Measurements from ENCODE around the gene ACOX2. TPM values are rescaled to one million over a fixed set of nuclear protein-coding genes. Genes with fewer than 3 reads are reported as not detected.

ACOX2 gene
- total and polyA plus RNA-seq, 10 of the 15 experiments (the other 5 are each of a cell fraction or from before 2014, with no cell fraction given), result 0.72 TPM; not detected in 9

DNA sequence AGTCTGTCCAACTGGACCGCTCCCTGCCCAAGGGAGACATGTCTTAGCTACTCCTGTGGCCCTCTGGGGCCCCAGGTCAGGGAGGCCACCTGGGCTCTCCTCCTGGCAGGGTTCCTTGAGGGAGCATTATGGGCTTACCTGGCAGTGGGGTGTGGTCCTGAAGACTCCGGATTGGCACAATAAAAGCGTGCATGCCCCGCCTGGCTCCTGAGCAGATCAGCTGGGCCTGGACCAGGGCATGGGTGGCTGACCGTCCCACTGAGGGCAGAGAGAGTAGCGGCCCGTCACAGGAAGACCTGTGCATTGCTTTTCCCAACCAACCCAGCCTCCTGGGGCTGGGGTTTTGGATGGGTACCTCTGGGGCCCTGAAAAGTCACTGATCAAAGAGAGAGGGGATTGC lies 5.4 kb downstream of the ACOX2 start:
- FAIRE-seq (no peak), DNase-seq (ENCODE audit: low read depth, low spot score) (no peak), ATAC-seq (no peak)
- Histone ChIP-seq H3K4me1 (ENCODE audit: control insufficient read depth, insufficient read depth, low read length) (no peaks in the 10 kb centered on the region), H3K27ac (ENCODE audit: control insufficient read depth, insufficient read depth) (no peak overlapping the region), H3K9ac (ENCODE audit: control insufficient read depth, insufficient read depth, low read length) (no peak overlapping the region), H3K4me2 (ENCODE audit: control insufficient read depth, insufficient read depth) (no peak overlapping the region), H3K36me3 (ENCODE audit: control insufficient read depth in 2 of 2, insufficient read depth in 2 of 2, low read length in 1 of 2) (no peaks in the 10 kb centered on the region), H3K79me2 (ENCODE audit: control insufficient read depth, insufficient read depth, low read length) (no peaks in the 10 kb centered on the region), H3K4me3 (no peak overlapping the region), H4K20me1 (ENCODE audit: control insufficient read depth, insufficient read depth) (no peaks in the 10 kb centered on the region), H3K9me3 (replicated peaks; ENCODE audit: control insufficient read depth, insufficient read depth, low read length) (no peaks in the 10 kb centered on the region), H3K27me3 (replicated peaks in 1 of 2; ENCODE audit: control insufficient read depth in 2 of 2, insufficient read depth in 2 of 2, low read length in 1 of 2) (no peaks in the 10 kb centered on the region; a peak in 1 of 4 replicates), H2AFZ (ENCODE audit: control insufficient read depth, low read depth, low read length) (no peak overlapping the region)
- no TSS peak for BruUV-seq (replicated peaks)
- ChIA-PET CTCF (interaction anchor here (0.6 to 4.5 kb wide), 17 partner anchors 9 to 1130 kb away, joined by 3 to 34 read pairs (median 4); partner anchors contain the start of genes HTD2, KCTD6 and RPP14), SMC1A (ENCODE audit: uncharacterized antibody, unreplicated experiment) (interaction anchor here (1.1 to 4.0 kb wide), 4 partner anchors 9 to 224 kb away, joined by 3 to 20 read pairs (median 6); partner anchors contain the start of genes HTD2, KCTD6 and RPP14), POLR2A (no interaction called here), RAD21 (ENCODE audit: unreplicated experiment) (interaction anchor here (0.9 to 1.3 kb wide), 6 partner anchors 38 to 344 kb away, joined by 3 to 4 read pairs (median 3); no protein-coding TSS in a partner anchor)
- TF ChIP-seq EED (IDR thresholded peaks at IDR 0.05; ENCODE audit: low read depth) (no peak), ZBTB33 (IDR thresholded peaks at IDR 0.05) (no peak), CHD2 (IDR thresholded peaks at IDR 0.05; ENCODE audit: borderline replicate concordance, low read depth, low read length) (no peak), GABPA (IDR thresholded peaks at IDR 0.05; ENCODE audit: low read depth) (no peak), NBN (IDR thresholded peaks at IDR 0.05) (no peak), DPF2 (IDR thresholded peaks at IDR 0.05) (no peak), ZBTB4 (CRISPR knock-in tag; IDR thresholded peaks at IDR 0.05) (no peak), CREM (IDR thresholded peaks at IDR 0.05; ENCODE audit: low read depth) (no peak), ZNF274 (IDR thresholded peaks at IDR 0.05; ENCODE audit: insufficient read depth, insufficient read length) (no peak), SREBF1 (IDR thresholded peaks at IDR 0.05; ENCODE audit: low read length) (no peak), EGR1 (IDR thresholded peaks at IDR 0.05; ENCODE audit: borderline replicate concordance in 1 of 2, low read depth in 2 of 2, low read length in 2 of 2) (no peak), ETV6 (conservative IDR thresholded peaks at IDR 0.05 in 1 of 2, IDR thresholded peaks at IDR 0.05 in 1 of 2; ENCODE audit: borderline replicate concordance in 1 of 2, low read depth in 1 of 2) (no peak)
- intact Hi-C loops (cut with micrococcal nuclease; ENCODE audit: unreplicated experiment), result loop anchor here (5.0 kb wide), 1 partner anchor 99 kb away; the partner anchor contains the start of gene PDHB
- in situ Hi-C loops (cut with MboI), result loop anchor here (5.0 to 10.0 kb wide), 2 partner anchors 207 to 349 kb away; no protein-coding TSS in a partner anchor
- WGBS (ENCODE audit: insufficient coverage, insufficient replicate concordance, low lambda C conversion rate, missing lambda C conversion rate), result 57% methylated on average over 7 of the region's 7 CpGs
